ENCODE measurements around the gene CNTN4. TPM values are rescaled to one million over a fixed set of nuclear protein-coding genes. Genes with fewer than 3 reads are reported as not detected.

Gene CNTN4
- total RNA-seq, 2 donors from 2014 or later, result 13.0 to 50.1 TPM

GRCh38 chr3:2934541-2934940 is 835.9 kb downstream of the CNTN4 start:
- Histone ChIP-seq H3K4me1 (no peaks in the 10 kb centered on the region), H3K36me3 (replicated peaks in 1 of 2; ENCODE audit: insufficient read depth in 1 of 2, low read depth in 2 of 2) (no peaks in the 10 kb centered on the region), H3K27ac (no peak overlapping the region), H3K9me3 (no peaks in the 10 kb centered on the region), H3K4me3 (no peak overlapping the region), H3K27me3 (no peaks in the 10 kb centered on the region)
- TF ChIP-seq CTCF (IDR thresholded peaks at IDR 0.05) (no peak), POLR2A (IDR thresholded peaks at IDR 0.05) (no peak)
- no peak for DNase-seq
- ATAC-seq, result no peak
- 73 to 81% methylated on average over 4 of the region's 4 CpGs for WGBS, 2 donors
- intact Hi-C loops (cut with DNase I), result no loop called here

DNA sequence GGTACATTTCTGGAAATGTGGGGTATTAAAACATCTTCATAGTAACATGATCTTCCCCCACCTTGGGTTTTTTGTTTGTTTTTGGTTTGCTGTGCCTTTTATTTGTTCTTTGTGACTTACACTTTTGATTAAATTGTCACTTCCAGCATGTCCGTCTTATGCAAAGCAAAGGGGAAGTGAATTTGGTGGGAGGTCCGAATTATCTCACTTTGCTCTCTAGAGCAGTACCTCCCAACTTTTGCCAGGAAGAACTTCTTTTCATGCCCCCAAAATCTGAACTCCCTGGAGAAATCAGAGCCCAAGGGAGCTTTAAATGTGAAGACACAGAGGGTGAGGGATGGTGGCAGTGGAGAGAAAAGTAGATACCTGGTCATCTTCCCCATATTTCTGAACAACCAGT is 838.4 kb downstream of the CNTN4 start:
- DNase-seq (no peak), ATAC-seq (no peak)
- intact Hi-C loops (cut with DNase I), result no loop called here
- H3K4me1 ChIP-seq, result no peaks in the 10 kb centered on the region
- H3K27me3 ChIP-seq, result no peaks in the 10 kb centered on the region
- TF ChIP-seq POLR2A (IDR thresholded peaks at IDR 0.05), result no peak
- no peak for TF ChIP-seq CTCF (IDR thresholded peaks at IDR 0.05)
- H3K27ac ChIP-seq, result no peak overlapping the region
- H3K4me3 ChIP-seq, result no peak overlapping the region
- no peaks in the 10 kb centered on the region for H3K9me3 ChIP-seq
- WGBS, 2 donors, result 33 to 38% methylated on average over 2 of the region's 2 CpGs
- H3K36me3 ChIP-seq (replicated peaks in 1 of 2; ENCODE audit: insufficient read depth in 1 of 2, low read depth in 2 of 2), result no peaks in the 10 kb centered on the region

DNA sequence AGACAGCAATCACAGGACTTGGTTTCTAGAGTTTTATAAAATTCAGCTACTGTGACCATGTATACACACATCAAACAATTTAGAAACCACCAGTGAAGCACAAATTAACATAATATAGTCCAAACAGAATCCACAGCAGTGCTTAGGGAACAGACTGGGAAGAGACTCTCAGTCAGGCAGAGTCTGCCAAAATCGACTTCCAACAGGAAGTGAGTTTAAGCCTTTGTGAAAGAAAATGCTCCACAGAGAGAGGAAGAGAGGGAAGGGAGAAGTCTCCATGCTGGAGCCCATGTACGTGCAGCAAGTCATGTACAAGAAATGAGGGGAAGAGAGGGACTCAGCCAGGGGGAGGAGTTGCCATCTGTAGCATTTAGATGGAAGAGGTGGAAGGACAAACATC is 838.9 kb downstream of the CNTN4 start:
- no peak overlapping the region for H3K4me3 ChIP-seq
- H3K27ac ChIP-seq, result no peak overlapping the region
- no peak for ATAC-seq
- intact Hi-C loops (cut with DNase I), result no loop called here
- H3K4me1 ChIP-seq, result no peaks in the 10 kb centered on the region
- TF ChIP-seq CTCF (IDR thresholded peaks at IDR 0.05) (no peak), POLR2A (IDR thresholded peaks at IDR 0.05) (no peak)
- DNase-seq, result no peak
- H3K27me3 ChIP-seq, result no peaks in the 10 kb centered on the region
- H3K36me3 ChIP-seq (replicated peaks in 1 of 2; ENCODE audit: insufficient read depth in 1 of 2, low read depth in 2 of 2), result no peaks in the 10 kb centered on the region
- 25 to 29% methylated on average over 2 of the region's 2 CpGs for WGBS, 2 donors
- no peaks in the 10 kb centered on the region for H3K9me3 ChIP-seq

GRCh38 chr3:2938711-2939110 is 840.0 kb downstream of the CNTN4 start:
- no peaks in the 10 kb centered on the region for H3K27me3 ChIP-seq
- intact Hi-C loops (cut with DNase I), result no loop called here
- H3K9me3 ChIP-seq, result no peaks in the 10 kb centered on the region
- H3K27ac ChIP-seq, result no peak overlapping the region
- no peak overlapping the region for H3K4me3 ChIP-seq
- no peak for DNase-seq
- 44 to 61% methylated on average over 1 of the region's 1 CpG for WGBS, 2 donors
- H3K36me3 ChIP-seq (replicated peaks in 1 of 2; ENCODE audit: insufficient read depth in 1 of 2, low read depth in 2 of 2), result no peaks in the 10 kb centered on the region
- ATAC-seq, result no peak
- no peaks in the 10 kb centered on the region for H3K4me1 ChIP-seq
- TF ChIP-seq POLR2A (IDR thresholded peaks at IDR 0.05) (no peak), CTCF (IDR thresholded peaks at IDR 0.05) (no peak)

GRCh38 chr3:2940062-2940461 is 841.4 kb downstream of the CNTN4 start:
- no peak for DNase-seq
- H3K27me3 ChIP-seq, result no peaks in the 10 kb centered on the region
- no peak for ATAC-seq
- no peak overlapping the region for H3K4me3 ChIP-seq
- no peak overlapping the region for H3K27ac ChIP-seq
- intact Hi-C loops (cut with DNase I), result no loop called here
- 80 to 83% methylated on average over 2 of the region's 2 CpGs for WGBS, 2 donors
- no peaks in the 10 kb centered on the region for H3K36me3 ChIP-seq (replicated peaks in 1 of 2; ENCODE audit: insufficient read depth in 1 of 2, low read depth in 2 of 2)
- TF ChIP-seq CTCF (IDR thresholded peaks at IDR 0.05) (no peak), POLR2A (IDR thresholded peaks at IDR 0.05) (no peak)
- no peaks in the 10 kb centered on the region for H3K4me1 ChIP-seq
- no peaks in the 10 kb centered on the region for H3K9me3 ChIP-seq

Data from body of pancreas (tissue), 4 donors.